GM12892 (cell line): Measurements from ENCODE around the gene QDPR.

Experiments
- POLR2A ChIP-seq: IDR thresholded peaks from 2 replicates; pipeline ENCODE4 v1.6.1; 2011; ENCODE audit warnings: low read depth, low read length, control low read depth
- POLR2AphosphoS5 ChIP-seq: IDR thresholded peaks from 2 replicates; pipeline ENCODE4 v1.6.1; 2011; ENCODE audit warnings: low read depth, low read length, control low read depth
- TAF1 ChIP-seq: IDR thresholded peaks from 2 replicates; pipeline ENCODE4 v1.6.1; 2011; ENCODE audit warnings: low read depth, mild to moderate bottlenecking, control low read depth, low read length, borderline replicate concordance

DNA sequence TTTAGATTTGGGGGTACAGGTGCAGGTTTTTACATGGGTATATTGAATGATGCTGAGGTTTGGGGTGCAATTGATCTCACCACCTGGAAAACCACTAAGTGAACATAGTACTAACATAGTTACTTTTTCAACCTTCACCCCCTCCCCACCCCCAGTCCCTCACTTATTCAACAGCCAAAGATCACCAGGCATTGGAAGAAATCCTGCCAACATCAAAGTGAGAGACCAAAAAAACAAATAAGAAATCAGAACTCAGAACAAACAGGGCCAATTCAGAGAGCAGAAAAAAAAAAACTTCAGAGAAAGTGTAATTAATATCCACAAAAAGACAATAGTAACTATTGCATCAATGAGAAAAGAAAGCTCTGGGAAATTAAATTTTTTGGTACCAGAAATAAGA, 44.6 kb upstream of the QDPR start:
- TF ChIP-seq POLR2AphosphoS5 (no peak), POLR2A (no peak), TAF1 (no peak)
